Left renal pelvis (tissue), 4 donors: ENCODE measurements around the gene LSMEM2. TPM values are rescaled to one million over a fixed set of nuclear protein-coding genes. Genes with fewer than 3 reads are reported as not detected.
A peak's percentile ranks its signal among the peaks of the same experiment; 100 is the strongest.

ENCODE experiments used
- DNase-seq, 4 donors: peaks; one replicate each; pipeline ENCODE4 v3.0.0-alpha.2; 2013; ENCODE audit warnings: low read depth in 4 of 4, low spot score in 3 of 4
- polyA plus RNA-seq, 4 donors: library from polyadenylated mRNA; unstranded; fragments of 120-200 nt; gene quantifications; one replicate each; pipeline ENCODE4 v1.2.1, GENCODE V29; 2013; ENCODE audit not compliant: insufficient read length in 4 of 4

LSMEM2 gene
- polyA plus RNA-seq, 4 donors = 0.27 to 0.72 (median 0.49) TPM

GRCh38 chr3:50318615-50319014, 39.7 kb downstream of the LSMEM2 start:
- no peak for DNase-seq

DNA sequence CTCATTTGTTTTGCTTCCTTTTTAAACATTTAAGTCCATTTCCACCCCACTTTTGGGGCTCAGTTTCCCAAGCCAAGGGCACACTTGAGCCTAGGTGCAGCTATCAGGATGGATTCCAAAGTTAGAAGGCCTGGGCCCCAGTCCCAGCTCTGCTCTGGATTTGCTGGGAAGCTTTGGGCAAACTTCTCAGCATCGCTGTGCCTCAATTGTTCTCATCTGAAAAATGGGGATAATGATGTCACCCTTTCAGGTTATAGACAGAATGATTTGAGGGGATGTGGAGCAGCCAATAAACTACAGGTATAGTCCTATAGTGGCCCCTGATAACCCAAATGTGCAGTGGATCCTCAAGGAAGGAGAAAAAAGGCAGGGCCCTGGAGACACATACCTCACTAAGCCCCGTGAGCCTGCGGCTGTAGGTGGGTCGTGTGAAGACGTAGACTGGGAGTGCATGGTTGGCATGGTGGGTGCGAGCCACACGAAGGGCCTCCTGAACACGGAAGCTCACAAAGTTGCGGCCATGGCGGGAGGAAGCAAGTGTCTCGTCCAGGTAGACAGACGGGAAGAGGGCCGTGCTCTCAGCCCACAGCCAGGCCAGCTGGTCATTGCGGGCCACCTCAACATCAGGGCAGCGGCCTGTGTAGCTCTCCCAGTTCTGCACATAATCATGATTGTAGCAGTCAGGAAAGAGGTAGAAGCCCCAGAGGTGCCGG, 40.5 kb downstream of the LSMEM2 start:
- no peak for DNase-seq

DNA sequence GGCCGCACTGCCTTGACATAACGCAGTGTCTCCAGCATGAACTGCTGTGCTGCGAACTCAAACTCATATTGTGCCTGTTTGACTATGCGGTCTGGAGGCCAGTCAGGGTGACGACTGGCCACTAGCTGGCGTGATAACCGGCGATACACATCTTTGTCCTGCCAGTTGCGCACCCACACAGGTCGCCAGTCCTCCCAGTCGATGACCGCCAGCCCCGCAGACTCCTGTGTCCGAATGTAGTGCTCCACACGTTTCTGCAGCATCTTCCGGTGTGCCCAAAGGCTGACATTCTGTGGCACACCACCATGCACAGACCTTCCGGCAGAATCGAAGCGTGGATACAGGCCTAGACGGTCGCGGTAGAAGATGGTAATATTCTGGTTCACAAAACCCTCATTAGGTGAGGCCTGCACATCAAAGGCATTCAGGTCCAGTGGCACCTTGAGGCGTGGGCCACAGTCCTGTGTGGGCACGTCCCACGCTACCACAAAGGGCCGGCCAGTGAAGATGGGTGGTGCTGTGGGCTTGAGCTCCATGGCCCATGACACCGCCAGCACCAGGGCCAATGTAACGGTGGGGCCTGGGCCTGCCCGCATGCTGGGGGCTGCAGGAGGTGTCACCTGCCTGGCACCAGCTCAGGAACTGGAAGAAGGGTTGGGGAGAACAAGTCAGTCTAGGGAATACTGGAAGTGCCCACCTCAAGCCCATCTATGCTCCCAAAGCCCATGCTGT, 41.2 kb downstream of the LSMEM2 start:
- no peak for DNase-seq

DNA sequence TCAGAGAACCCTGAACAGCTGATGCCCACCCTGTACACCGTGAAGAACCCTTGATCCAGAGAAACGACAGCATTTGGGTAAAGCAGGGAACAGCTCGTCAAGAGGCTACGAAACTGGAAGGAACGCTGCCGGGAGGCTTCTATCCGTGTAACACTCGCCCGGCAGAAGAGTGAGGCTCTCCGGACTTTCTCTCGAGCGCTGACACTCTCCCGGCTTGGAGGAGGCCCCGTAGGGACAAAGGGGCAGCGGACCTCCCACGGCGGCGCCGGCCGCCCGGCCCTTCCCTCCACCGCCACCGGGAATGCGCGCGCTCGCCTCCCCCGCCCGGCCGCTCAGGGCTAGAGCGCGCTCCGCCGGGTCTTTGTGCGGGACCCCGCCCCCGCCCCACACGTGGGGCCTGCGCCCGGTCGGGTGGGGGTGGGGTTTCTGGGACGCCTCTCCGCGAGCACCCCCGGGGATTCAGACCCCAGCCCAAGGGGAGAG, 42.0 kb downstream of the LSMEM2 start:
- peak in 1 of 4 donors; percentile 76 for DNase-seq

GRCh38 chr3:50321336-50322114, 42.6 kb downstream of the LSMEM2 start:
- peak in 3 of 4 donors; percentile 82 to 84 (median 82) for DNase-seq

GRCh38 chr3:50322115-50322385, 43.2 kb downstream of the LSMEM2 start:
- no peak for DNase-seq

- no peak for DNase-seq
Observed at GRCh38 chr3:50322386-50323091, 43.7 kb downstream of the LSMEM2 start, which contains the start of gene HYAL2. TSS of gene HYAL2 (minus strand) at chr3:50322745. CDS start at chr3:50320489, 2,256 bp downstream.

- no peak for DNase-seq
Observed at GRCh38 chr3:50323092-50323600, 44.3 kb downstream of the LSMEM2 start.

DNA sequence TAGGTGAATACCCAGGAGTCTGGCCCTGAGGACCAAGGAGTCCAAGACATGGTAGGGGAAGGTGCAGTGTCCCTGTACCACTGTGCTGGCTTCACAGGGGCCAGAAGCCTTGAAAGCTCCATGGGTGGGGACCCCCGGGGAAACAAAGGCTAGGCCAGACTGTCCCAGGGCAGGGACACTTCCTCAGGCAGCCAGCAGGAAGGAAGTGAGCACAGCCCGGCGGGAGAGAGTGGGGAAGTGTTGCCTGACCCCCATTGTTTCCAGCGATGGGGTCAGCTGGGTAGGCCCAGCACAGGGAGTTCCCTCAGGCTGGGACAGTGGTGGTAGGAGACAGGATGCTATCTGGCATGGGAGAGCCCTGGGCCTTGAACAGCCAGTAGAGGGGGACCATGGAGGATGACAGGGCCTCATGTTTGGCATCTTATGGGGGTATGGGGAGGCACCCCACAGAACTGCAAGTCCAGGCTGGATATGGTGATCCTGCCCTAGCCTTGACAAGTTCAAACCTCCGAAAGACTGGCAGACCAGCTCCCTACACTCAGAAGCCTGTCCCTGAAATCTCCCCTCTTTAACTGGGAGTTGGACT, 44.8 kb downstream of the LSMEM2 start:
- no peak for DNase-seq

- DNase-seq = no peak
Observed at GRCh38 chr3:50324351-50325112, 45.6 kb downstream of the LSMEM2 start.

- DNase-seq = no peak
Observed at GRCh38 chr3:50325113-50325480, 46.2 kb downstream of the LSMEM2 start.

DNA sequence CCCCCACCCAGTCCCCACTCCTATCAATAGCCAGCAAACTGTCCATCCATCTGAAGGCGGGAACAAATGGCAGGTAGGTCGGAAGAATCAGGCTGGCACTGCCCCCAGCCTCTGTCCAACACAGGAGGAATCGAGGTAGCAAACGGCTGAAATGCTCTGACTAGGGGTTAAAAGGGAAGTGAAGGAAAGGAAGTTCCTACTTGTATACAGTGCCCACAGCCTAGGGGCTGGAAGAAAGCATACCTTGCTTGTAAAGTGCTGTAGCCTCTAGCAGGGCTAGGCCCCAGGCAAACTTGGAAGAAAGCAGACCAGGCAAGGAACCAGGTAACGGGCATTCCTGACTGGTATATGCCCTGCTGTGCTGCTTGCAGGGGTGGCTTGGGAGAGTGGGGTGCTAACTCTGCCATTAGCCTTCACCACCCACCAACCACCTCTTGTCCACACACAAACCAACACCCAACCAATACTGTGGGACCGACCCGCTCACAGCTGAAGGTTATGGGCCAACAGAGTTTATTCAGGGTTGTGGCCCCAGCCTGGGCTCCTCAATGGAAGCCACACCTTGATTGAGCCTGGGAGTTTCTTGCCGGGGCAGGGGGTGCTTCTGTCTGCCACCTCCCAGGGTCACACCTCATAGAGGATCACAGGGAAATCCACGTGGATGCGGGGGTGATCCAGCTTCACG, 46.8 kb downstream of the LSMEM2 start:
- no peak for DNase-seq

DNA sequence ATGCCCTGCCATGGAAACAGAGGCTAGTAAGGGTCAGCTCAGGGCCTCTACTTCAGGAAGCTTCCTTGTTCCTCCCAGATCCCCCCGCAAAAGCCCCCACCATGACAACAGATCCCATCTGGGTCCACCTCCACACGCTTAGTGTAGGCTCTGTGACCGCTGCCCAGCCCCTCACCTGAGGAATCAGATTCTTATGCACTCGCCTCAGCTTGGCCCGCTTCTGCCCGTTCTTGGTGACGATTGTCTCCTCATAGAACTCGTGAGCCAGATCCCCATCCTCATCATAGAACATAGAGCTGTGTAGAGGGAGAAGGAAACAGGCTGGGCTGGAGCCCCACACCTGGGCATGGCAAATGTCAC, 47.3 kb downstream of the LSMEM2 start:
- DNase-seq = no peak

GRCh38 chr3:50327129-50327528, 48.2 kb downstream of the LSMEM2 start:
- no peak for DNase-seq

- peak; percentile 89 to 94 (median 94) for DNase-seq
Observed at GRCh38 chr3:50327943-50328691, 49.2 kb downstream of the LSMEM2 start, which contains the start of gene TUSC2. TSS of gene TUSC2 (minus strand) at chr3:50328223. CDS start at chr3:50328099, 124 bp downstream.

DNA sequence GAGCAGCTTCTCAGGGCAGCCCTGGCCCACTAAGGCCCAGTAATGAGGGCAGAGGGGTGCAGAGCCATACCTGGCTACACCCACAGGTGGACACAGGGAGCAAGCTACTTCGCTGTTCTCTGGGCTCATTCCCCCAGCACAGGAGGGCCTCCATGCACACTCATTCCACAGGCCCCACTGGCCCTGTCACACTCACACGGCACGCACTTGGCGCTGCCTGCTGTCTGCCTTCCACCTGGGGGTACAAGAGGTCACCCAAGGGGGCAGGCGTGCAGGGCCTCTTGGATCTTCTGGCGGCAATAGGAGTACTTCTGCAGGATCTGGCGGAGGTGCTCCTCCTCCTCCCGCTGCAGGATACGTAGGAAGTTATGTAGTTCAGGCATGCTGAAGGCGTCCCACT, 51.4 kb downstream of the LSMEM2 start:
- no peak for DNase-seq

DNA sequence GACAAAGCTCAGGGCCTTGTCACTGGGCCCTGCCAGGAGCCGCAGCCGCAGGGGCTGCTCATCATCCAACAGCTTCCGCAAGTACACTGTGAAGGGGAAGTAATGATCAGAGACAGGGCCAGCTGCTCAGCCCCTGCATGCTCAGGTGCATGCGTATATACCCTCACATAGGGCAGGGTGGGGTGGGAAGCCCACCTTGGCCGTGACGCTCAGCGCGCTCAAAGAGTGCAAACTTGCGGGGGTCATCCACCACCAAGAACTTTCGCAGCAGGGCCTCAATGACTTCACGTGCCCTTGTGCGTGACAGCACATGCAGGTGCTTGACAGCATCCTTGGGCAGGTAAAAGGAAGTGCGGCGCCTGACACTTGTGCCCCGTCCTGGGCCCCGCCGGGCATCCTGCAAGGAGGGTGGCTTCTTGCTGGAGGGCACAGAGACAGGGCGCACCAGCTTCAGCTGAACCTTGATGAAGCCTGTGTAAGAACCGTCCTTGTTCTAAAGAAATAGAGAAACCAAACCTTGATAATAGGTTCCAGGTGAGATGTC, 52.5 kb downstream of the LSMEM2 start:
- no peak for DNase-seq
